SK-N-SH (cell line): Measurements from ENCODE around the gene NFASC. TPM values are rescaled to one million over a fixed set of nuclear protein-coding genes. Genes with fewer than 3 reads are reported as not detected.

Source experiments
- CTCF ChIA-PET: fragments of 300-600, 350-600 bp; formaldehyde crosslinking; extraction: SDS; loops from one replicate; lab custom pipeline; 2021; lab: Yijun Ruan, JAX
- POLR2A ChIA-PET: fragments of 350-600 bp; sonication (Branson Sonifier 250); formaldehyde crosslinking; extraction: SDS; loops from one replicate; lab custom pipeline; 2020; ENCODE audit warnings: antibody characterized with exemption, inconsistent platforms; lab: Yijun Ruan, JAX
- DNase-seq: peaks from one replicate; pipeline ENCODE4 v3.0.0; 2012
- H2AFZ ChIP-seq: fragments of 200-600 bp; sonication (generic); 2 replicates; pipeline ENCODE4 v1.8.1; 2016; ENCODE audit warnings: antibody characterized with exemption, mild to moderate bottlenecking, low read depth
- H3F3A ChIP-seq: fragments of 200-600 bp; sonication (generic); replicated peaks from 2 replicates; pipeline ENCODE3; 2016; ENCODE audit warnings: antibody characterized with exemption, mild to moderate bottlenecking; ENCODE audit not compliant: insufficient read depth
- H3K27ac ChIP-seq, 2 experiments: fragments of 200-500 bp in 1 of 2; fragments of 200-600 bp in 1 of 2; sonication (Bioruptor generic) in 1 of 2; sonication (generic), shearing (Covaris generic) in 1 of 2; 2 replicates each; pipeline versions ENCODE4 v1.5.1 to v1.6.1; 2014 to 2016; ENCODE audit warnings: low read depth in 2 of 2, inconsistent platforms in 1 of 2, low read length in 1 of 2, mild to moderate bottlenecking in 1 of 2, mixed read lengths in 1 of 2
- H3K27me3 ChIP-seq: fragments of 200-600 bp; sonication (generic), shearing (Covaris generic); 2 replicates; pipeline ENCODE4 v1.6.1; 2016; ENCODE audit warnings: mixed run types; ENCODE audit not compliant: insufficient read depth
- H3K36me3 ChIP-seq, 2 experiments: fragments of 200-500 bp in 1 of 2; fragments of 200-600 bp in 1 of 2; sonication (Bioruptor generic) in 1 of 2; sonication (generic) in 1 of 2; replicated peaks in 1 of 2; 2 replicates each; pipeline versions ENCODE3 to v1.5.1; 2014 to 2016; ENCODE audit warnings: low read length in 1 of 2, mild to moderate bottlenecking in 1 of 2; ENCODE audit not compliant: insufficient read depth in 2 of 2, control insufficient read depth in 1 of 2
- H3K4me1 ChIP-seq, 2 experiments: fragments of 200-500 bp in 1 of 2; fragments of 200-600 bp in 1 of 2; sonication (Bioruptor generic) in 1 of 2; sonication (generic), shearing (Covaris generic) in 1 of 2; 2 replicates each; pipeline versions ENCODE4 v1.5.1 to v1.6.1; 2014 to 2016; ENCODE audit warnings: low read depth in 1 of 2, low read length in 1 of 2, mixed run types in 1 of 2; ENCODE audit not compliant: insufficient read depth in 2 of 2, control insufficient read depth in 1 of 2
- H3K4me2 ChIP-seq: fragments of 200-600 bp; sonication (generic), shearing (Covaris generic); 2 replicates; pipeline ENCODE4 v1.6.1; 2017; ENCODE audit warnings: mixed run types
- H3K4me3 ChIP-seq, 2 experiments: fragments of 200-500 bp in 1 of 2; fragments of 200-600 bp in 1 of 2; sonication (Bioruptor generic) in 1 of 2; sonication (generic), shearing (Covaris generic) in 1 of 2; 2 replicates each; pipeline versions ENCODE4 v1.5.1 to v1.8.1; 2014 to 2016; ENCODE audit warnings: low read depth in 2 of 2, inconsistent platforms in 1 of 2, low read length in 1 of 2, mild to moderate bottlenecking in 1 of 2, mixed read lengths in 1 of 2, moderate library complexity in 1 of 2
- H3K79me2 ChIP-seq: fragments of 200-600 bp; sonication (generic); 2 replicates; pipeline ENCODE4 v1.8.1; 2017; ENCODE audit warnings: mild to moderate bottlenecking; ENCODE audit not compliant: insufficient read depth
- H3K9ac ChIP-seq: fragments of 200-600 bp; sonication (generic); 2 replicates; pipeline ENCODE4 v1.6.1; 2017; ENCODE audit warnings: mixed run types
- H3K9me2 ChIP-seq: fragments of 200-600 bp; sonication (generic); 2 replicates; pipeline ENCODE4 v1.6.1; 2017; ENCODE audit warnings: mixed run types
- H3K9me3 ChIP-seq: fragments of 200-600 bp; sonication (generic); 2 replicates; pipeline ENCODE4 v1.6.1; 2017; ENCODE audit warnings: mixed run types, mild to moderate bottlenecking, moderate library complexity
- H4K20me1 ChIP-seq: fragments of 200-600 bp; sonication (generic); 2 replicates; pipeline ENCODE4 v1.6.1; 2017; ENCODE audit warnings: mild to moderate bottlenecking, mixed run types; ENCODE audit not compliant: insufficient read depth
- CHD2 ChIP-seq: fragments of 150-350 bp; IDR thresholded peaks from 2 replicates; pipeline ENCODE4 v1.6.1; 2018; ENCODE audit warnings: low read length; ENCODE audit not compliant: partially characterized antibody
- EP300 ChIP-seq, 2 experiments: IDR thresholded peaks; 2 replicates each; pipeline versions ENCODE4 v1.4.0 to v1.6.1; 2012; ENCODE audit warnings: borderline replicate concordance in 1 of 2, low read depth in 1 of 2, low read length in 1 of 2
- EZH2phosphoT487 ChIP-seq: fragments of 200-600 bp; sonication (generic); IDR thresholded peaks from 2 replicates; pipeline ENCODE4 v1.6.1; 2017; ENCODE audit warnings: low read depth, mixed run types, mild to moderate bottlenecking, antibody characterized with exemption, moderate library complexity, borderline replicate concordance
- MAX ChIP-seq: IDR thresholded peaks from 2 replicates; pipeline ENCODE4 v1.4.0; 2012; ENCODE audit warnings: low read depth
- NRF1 ChIP-seq: IDR thresholded peaks from 2 replicates; pipeline ENCODE4 v1.6.1; 2012; ENCODE audit warnings: low read depth, mild to moderate bottlenecking, low read length
- RAD21 ChIP-seq: IDR thresholded peaks from 2 replicates; pipeline ENCODE4 v1.6.1; 2012; ENCODE audit warnings: mild to moderate bottlenecking, low read length
- REST ChIP-seq: IDR thresholded peaks from 2 replicates; pipeline ENCODE4 v1.6.1; 2012; ENCODE audit warnings: mild to moderate bottlenecking, low read depth, low read length, moderate library complexity
- RFX5 ChIP-seq: IDR thresholded peaks from 2 replicates; pipeline ENCODE4 v1.6.1; 2012; ENCODE audit warnings: mild to moderate bottlenecking, improper control_type of control experiment, low read length
- SIN3A ChIP-seq: IDR thresholded peaks from 2 replicates; pipeline ENCODE4 v1.6.1; 2012; ENCODE audit warnings: low read depth, mild to moderate bottlenecking, low read length, moderate library complexity, borderline replicate concordance
- TCF12 ChIP-seq: IDR thresholded peaks from 2 replicates; pipeline ENCODE4 v1.4.0; 2012
- TEAD4 ChIP-seq: IDR thresholded peaks from 2 replicates; pipeline ENCODE4 v1.4.0; 2012; ENCODE audit warnings: mild to moderate bottlenecking, borderline replicate concordance; ENCODE audit not compliant: insufficient read depth
- USF2 ChIP-seq: fragments of 150-350 bp; IDR thresholded peaks from 2 replicates; pipeline ENCODE4 v1.6.1; 2017; ENCODE audit warnings: antibody characterized with exemption, low read length, low read depth, borderline replicate concordance
- YY1 ChIP-seq: IDR thresholded peaks from 2 replicates; pipeline ENCODE4 v1.4.0; 2012; ENCODE audit warnings: low read depth, mild to moderate bottlenecking
- ZBTB33 ChIP-seq: IDR thresholded peaks from 2 replicates; pipeline ENCODE4 v1.4.0; 2012; ENCODE audit warnings: low read depth, borderline replicate concordance
- WGBS: methylation state at CpG from one replicate; pipeline ENCODE4 v1.1.6; 2017; ENCODE audit warnings: low lambda C conversion rate; 5-methylcytosine and 5-hydroxymethylcytosine counted together
- polyA plus RNA-seq, 3 experiments: library from polyadenylated mRNA; depleted of rRNA; stranded (reverse); fragments of >200 nt; gene quantifications; 2 replicates each; pipeline ENCODE4 v1.2.3, GENCODE V29; 2012
- TF ChIP-seq, protein P1 (sequence below): fragments of 200-600 bp; sonication (generic); IDR thresholded peaks from 2 replicates; pipeline ENCODE4 v1.6.1; 2017; ENCODE audit warnings: antibody characterized with exemption, mild to moderate bottlenecking, moderate library complexity
- TF ChIP-seq, protein P2 (sequence below): fragments of 150-350 bp; IDR thresholded peaks from 2 replicates; pipeline ENCODE4 v1.6.1; 2016; ENCODE audit warnings: mild to moderate bottlenecking, low read depth, low read length
- TF ChIP-seq, protein P3 (sequence below): IDR thresholded peaks from 2 replicates; pipeline ENCODE4; 2012

The NFASC gene
- polyA plus RNA-seq, 1 of the 3 experiments (the other 2 are of a cell fraction), result 6.0 TPM

GRCh38 chr1:204835737-204836136 is 34.9 kb upstream of the NFASC start:
- WGBS, result 68% methylated on average over 3 of the region's 3 CpGs

More at GRCh38 chr1:204835737-204836136, 34.9 kb upstream of the NFASC start:
- ChIA-PET POLR2A (no interaction called here), CTCF (interaction anchor here (1.5 kb wide), 1 partner anchor 29 kb away, joined by 5 read pairs; no protein-coding TSS in a partner anchor)
- no peaks in the 10 kb centered on the region for H3K9me2 ChIP-seq
- H3K27ac ChIP-seq, result no peak overlapping the region
- H3K4me2 ChIP-seq, result no peak overlapping the region
- no peaks in the 10 kb centered on the region for H3K36me3 ChIP-seq
- H3K9ac ChIP-seq, result no peak overlapping the region
- peaks cover 0 to under 1% of the 10 kb centered on the region in 2 experiments; a peak in 1 of 4 replicates for H3K4me1 ChIP-seq
- H3K9me3 ChIP-seq, result no peaks in the 10 kb centered on the region
- H4K20me1 ChIP-seq, result peaks cover 5% of the 10 kb centered on the region; the same call in 1 of the 2 replicates
- H2AFZ ChIP-seq, result no peak overlapping the region
- DNase-seq, result no peak
- no peak overlapping the region for H3K4me3 ChIP-seq
- TF ChIP-seq RFX5 (no peak), YY1 (no peak), NRF1 (no peak), RAD21 (no peak), USF2 (no peak), REST (no peak), ZBTB33 (no peak), MAX (no peak), EP300 (IDR thresholded peaks at IDR 0.05; ENCODE audit: borderline replicate concordance in 1 of 2, low read depth in 1 of 2, low read length in 1 of 2) (no peak), CHD2 (no peak), TEAD4 (no peak), EZH2phosphoT487 (no peak), SIN3A (no peak), TCF12 (no peak)
- TF ChIP-seq, protein P1, sequence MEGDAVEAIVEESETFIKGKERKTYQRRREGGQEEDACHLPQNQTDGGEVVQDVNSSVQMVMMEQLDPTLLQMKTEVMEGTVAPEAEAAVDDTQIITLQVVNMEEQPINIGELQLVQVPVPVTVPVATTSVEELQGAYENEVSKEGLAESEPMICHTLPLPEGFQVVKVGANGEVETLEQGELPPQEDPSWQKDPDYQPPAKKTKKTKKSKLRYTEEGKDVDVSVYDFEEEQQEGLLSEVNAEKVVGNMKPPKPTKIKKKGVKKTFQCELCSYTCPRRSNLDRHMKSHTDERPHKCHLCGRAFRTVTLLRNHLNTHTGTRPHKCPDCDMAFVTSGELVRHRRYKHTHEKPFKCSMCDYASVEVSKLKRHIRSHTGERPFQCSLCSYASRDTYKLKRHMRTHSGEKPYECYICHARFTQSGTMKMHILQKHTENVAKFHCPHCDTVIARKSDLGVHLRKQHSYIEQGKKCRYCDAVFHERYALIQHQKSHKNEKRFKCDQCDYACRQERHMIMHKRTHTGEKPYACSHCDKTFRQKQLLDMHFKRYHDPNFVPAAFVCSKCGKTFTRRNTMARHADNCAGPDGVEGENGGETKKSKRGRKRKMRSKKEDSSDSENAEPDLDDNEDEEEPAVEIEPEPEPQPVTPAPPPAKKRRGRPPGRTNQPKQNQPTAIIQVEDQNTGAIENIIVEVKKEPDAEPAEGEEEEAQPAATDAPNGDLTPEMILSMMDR, result no peak
- TF ChIP-seq, protein P2, sequence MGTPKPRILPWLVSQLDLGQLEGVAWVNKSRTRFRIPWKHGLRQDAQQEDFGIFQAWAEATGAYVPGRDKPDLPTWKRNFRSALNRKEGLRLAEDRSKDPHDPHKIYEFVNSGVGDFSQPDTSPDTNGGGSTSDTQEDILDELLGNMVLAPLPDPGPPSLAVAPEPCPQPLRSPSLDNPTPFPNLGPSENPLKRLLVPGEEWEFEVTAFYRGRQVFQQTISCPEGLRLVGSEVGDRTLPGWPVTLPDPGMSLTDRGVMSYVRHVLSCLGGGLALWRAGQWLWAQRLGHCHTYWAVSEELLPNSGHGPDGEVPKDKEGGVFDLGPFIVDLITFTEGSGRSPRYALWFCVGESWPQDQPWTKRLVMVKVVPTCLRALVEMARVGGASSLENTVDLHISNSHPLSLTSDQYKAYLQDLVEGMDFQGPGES, result no peak
- TF ChIP-seq, protein P3, sequence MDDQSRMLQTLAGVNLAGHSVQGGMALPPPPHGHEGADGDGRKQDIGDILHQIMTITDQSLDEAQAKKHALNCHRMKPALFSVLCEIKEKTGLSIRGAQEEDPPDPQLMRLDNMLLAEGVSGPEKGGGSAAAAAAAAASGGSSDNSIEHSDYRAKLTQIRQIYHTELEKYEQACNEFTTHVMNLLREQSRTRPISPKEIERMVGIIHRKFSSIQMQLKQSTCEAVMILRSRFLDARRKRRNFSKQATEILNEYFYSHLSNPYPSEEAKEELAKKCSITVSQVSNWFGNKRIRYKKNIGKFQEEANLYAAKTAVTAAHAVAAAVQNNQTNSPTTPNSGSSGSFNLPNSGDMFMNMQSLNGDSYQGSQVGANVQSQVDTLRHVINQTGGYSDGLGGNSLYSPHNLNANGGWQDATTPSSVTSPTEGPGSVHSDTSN, result no peak
- H3F3A ChIP-seq, result no peaks in the 10 kb centered on the region
- H3K27me3 ChIP-seq, result no peaks in the 10 kb centered on the region
- H3K79me2 ChIP-seq, result no peaks in the 10 kb centered on the region
